Measurements from ENCODE around the gene C16orf78. TPM values are rescaled to one million over a fixed set of nuclear protein-coding genes. Genes with fewer than 3 reads are reported as not detected.

C16orf78 gene
- total RNA-seq, 1 experiment from 2014 or later, result not detected

DNA sequence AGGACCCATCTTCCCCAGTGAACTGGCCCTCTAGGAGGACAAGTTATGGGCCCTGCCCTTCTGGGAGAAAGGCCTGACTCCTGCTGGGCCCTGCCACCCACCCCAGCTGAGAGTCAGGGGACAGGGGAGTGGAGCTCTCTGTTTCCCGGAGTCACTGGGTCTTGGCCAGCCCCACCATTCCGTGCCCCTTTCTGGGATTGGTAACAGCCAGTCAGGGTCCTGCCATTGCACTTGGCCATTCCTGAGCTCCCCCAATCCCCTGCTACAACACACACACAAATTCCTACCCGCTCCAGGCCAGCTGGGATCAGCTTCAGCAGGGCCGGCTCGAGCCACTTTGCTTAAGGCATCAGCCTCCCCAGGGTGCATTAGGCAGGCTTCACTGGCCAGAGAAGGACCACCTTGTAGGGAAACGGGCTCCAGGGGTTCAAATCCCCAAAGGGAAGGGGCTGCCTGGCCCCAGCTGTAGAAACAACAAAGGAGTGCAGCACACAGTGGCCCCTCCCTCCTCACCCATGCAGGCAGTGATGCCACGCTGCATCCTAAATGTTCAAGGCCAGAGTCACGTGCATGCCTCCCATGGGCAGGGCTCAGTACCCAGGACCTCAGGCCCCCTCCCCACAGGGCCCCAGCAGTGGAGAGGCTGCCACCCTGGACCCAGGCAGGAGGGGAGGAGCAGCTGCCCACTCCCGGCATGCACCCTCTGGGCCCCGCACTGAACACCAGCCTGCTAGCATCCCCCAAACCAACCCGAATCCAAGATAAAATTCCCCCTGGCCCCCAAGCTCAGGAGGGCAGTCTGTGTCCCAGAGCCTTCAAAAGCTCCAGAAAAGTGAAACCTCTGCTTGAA lies 37.7 kb downstream of the C16orf78 start (continued):
- TF ChIP-seq, protein P1, sequence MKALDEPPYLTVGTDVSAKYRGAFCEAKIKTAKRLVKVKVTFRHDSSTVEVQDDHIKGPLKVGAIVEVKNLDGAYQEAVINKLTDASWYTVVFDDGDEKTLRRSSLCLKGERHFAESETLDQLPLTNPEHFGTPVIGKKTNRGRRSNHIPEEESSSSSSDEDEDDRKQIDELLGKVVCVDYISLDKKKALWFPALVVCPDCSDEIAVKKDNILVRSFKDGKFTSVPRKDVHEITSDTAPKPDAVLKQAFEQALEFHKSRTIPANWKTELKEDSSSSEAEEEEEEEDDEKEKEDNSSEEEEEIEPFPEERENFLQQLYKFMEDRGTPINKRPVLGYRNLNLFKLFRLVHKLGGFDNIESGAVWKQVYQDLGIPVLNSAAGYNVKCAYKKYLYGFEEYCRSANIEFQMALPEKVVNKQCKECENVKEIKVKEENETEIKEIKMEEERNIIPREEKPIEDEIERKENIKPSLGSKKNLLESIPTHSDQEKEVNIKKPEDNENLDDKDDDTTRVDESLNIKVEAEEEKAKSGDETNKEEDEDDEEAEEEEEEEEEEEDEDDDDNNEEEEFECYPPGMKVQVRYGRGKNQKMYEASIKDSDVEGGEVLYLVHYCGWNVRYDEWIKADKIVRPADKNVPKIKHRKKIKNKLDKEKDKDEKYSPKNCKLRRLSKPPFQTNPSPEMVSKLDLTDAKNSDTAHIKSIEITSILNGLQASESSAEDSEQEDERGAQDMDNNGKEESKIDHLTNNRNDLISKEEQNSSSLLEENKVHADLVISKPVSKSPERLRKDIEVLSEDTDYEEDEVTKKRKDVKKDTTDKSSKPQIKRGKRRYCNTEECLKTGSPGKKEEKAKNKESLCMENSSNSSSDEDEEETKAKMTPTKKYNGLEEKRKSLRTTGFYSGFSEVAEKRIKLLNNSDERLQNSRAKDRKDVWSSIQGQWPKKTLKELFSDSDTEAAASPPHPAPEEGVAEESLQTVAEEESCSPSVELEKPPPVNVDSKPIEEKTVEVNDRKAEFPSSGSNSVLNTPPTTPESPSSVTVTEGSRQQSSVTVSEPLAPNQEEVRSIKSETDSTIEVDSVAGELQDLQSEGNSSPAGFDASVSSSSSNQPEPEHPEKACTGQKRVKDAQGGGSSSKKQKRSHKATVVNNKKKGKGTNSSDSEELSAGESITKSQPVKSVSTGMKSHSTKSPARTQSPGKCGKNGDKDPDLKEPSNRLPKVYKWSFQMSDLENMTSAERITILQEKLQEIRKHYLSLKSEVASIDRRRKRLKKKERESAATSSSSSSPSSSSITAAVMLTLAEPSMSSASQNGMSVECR (CRISPR knock-in tag; IDR thresholded peaks at IDR 0.05; ENCODE audit: borderline replicate concordance), result no peak
- TF ChIP-seq ZNF425 (CRISPR knock-in tag; conservative IDR thresholded peaks at IDR 0.05) (no peak), PREB (CRISPR knock-in tag; IDR thresholded peaks at IDR 0.05; ENCODE audit: borderline replicate concordance) (no peak), CREB1 (CRISPR knock-in tag; IDR thresholded peaks at IDR 0.05) (no peak)
- TF ChIP-seq, protein P2, sequence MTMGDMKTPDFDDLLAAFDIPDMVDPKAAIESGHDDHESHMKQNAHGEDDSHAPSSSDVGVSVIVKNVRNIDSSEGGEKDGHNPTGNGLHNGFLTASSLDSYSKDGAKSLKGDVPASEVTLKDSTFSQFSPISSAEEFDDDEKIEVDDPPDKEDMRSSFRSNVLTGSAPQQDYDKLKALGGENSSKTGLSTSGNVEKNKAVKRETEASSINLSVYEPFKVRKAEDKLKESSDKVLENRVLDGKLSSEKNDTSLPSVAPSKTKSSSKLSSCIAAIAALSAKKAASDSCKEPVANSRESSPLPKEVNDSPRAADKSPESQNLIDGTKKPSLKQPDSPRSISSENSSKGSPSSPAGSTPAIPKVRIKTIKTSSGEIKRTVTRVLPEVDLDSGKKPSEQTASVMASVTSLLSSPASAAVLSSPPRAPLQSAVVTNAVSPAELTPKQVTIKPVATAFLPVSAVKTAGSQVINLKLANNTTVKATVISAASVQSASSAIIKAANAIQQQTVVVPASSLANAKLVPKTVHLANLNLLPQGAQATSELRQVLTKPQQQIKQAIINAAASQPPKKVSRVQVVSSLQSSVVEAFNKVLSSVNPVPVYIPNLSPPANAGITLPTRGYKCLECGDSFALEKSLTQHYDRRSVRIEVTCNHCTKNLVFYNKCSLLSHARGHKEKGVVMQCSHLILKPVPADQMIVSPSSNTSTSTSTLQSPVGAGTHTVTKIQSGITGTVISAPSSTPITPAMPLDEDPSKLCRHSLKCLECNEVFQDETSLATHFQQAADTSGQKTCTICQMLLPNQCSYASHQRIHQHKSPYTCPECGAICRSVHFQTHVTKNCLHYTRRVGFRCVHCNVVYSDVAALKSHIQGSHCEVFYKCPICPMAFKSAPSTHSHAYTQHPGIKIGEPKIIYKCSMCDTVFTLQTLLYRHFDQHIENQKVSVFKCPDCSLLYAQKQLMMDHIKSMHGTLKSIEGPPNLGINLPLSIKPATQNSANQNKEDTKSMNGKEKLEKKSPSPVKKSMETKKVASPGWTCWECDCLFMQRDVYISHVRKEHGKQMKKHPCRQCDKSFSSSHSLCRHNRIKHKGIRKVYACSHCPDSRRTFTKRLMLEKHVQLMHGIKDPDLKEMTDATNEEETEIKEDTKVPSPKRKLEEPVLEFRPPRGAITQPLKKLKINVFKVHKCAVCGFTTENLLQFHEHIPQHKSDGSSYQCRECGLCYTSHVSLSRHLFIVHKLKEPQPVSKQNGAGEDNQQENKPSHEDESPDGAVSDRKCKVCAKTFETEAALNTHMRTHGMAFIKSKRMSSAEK (CRISPR knock-in tag; IDR thresholded peaks at IDR 0.05; ENCODE audit: borderline replicate concordance), result no peak
- TF ChIP-seq, protein P3, sequence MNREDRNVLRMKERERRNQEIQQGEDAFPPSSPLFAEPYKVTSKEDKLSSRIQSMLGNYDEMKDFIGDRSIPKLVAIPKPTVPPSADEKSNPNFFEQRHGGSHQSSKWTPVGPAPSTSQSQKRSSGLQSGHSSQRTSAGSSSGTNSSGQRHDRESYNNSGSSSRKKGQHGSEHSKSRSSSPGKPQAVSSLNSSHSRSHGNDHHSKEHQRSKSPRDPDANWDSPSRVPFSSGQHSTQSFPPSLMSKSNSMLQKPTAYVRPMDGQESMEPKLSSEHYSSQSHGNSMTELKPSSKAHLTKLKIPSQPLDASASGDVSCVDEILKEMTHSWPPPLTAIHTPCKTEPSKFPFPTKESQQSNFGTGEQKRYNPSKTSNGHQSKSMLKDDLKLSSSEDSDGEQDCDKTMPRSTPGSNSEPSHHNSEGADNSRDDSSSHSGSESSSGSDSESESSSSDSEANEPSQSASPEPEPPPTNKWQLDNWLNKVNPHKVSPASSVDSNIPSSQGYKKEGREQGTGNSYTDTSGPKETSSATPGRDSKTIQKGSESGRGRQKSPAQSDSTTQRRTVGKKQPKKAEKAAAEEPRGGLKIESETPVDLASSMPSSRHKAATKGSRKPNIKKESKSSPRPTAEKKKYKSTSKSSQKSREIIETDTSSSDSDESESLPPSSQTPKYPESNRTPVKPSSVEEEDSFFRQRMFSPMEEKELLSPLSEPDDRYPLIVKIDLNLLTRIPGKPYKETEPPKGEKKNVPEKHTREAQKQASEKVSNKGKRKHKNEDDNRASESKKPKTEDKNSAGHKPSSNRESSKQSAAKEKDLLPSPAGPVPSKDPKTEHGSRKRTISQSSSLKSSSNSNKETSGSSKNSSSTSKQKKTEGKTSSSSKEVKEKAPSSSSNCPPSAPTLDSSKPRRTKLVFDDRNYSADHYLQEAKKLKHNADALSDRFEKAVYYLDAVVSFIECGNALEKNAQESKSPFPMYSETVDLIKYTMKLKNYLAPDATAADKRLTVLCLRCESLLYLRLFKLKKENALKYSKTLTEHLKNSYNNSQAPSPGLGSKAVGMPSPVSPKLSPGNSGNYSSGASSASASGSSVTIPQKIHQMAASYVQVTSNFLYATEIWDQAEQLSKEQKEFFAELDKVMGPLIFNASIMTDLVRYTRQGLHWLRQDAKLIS (CRISPR knock-in tag; IDR thresholded peaks at IDR 0.05; ENCODE audit: borderline replicate concordance), result no peak

DNA sequence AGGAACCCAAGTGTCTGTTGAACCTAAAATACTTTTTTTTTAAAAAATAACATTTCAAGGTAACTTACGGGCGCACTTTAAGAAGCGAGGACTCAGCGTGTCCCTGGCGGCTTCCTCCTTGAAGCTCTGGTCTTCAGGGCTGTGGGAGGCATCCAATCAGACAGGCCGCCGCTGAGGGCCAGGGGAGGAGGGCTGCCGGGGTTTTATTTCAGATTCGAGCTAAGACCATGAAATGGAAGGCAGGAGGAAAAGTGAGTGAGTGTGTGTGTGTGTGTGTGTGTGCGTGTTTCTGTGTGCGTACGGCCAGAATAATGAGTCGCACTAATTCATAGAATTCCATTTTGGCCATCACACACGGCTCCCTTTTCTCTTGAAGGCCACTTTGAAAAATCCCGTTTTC lies 41.1 kb downstream of the C16orf78 start:
- POLR2A ChIA-PET, result no interaction called here
- ATAC-seq (no peak), DNase-seq (ENCODE audit: low spot score) (no peak)
- Mint-ChIP-seq H3K36me3 (no peaks in the 10 kb centered on the region), H3K4me3 (no peak overlapping the region), H3K9me3 (peaks cover 12% of the 10 kb centered on the region; the same call in 1 of the 2 replicates), H3K4me1 (no peaks in the 10 kb centered on the region), H3K27ac (no peak overlapping the region), H3K27me3 (ENCODE audit: low read depth) (no peaks in the 10 kb centered on the region; the same call in 1 of the 2 replicates)
- CTCF ChIA-PET, result interaction anchor here (0.8 kb wide), 1 partner anchor 178 kb away, joined by 3 read pairs; no protein-coding TSS in a partner anchor
- TF ChIP-seq, protein P2 (CRISPR knock-in tag; IDR thresholded peaks at IDR 0.05; ENCODE audit: borderline replicate concordance), result no peak
- TF ChIP-seq TCF7 (CRISPR knock-in tag; IDR thresholded peaks at IDR 0.05; ENCODE audit: low read depth) (no peak), RORB (CRISPR knock-in tag; IDR thresholded peaks at IDR 0.05) (no peak), ATF1 (CRISPR knock-in tag; IDR thresholded peaks at IDR 0.05) (no peak)
- TF ChIP-seq, protein P4, sequence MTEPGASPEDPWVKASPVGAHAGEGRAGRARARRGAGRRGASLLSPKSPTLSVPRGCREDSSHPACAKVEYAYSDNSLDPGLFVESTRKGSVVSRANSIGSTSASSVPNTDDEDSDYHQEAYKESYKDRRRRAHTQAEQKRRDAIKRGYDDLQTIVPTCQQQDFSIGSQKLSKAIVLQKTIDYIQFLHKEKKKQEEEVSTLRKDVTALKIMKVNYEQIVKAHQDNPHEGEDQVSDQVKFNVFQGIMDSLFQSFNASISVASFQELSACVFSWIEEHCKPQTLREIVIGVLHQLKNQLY (CRISPR knock-in tag; IDR thresholded peaks at IDR 0.05), result no peak

Measured in WTC11 (cell line).